DND-41 (cell line): ENCODE results near the gene DCAF11.

ENCODE experiments used
- CTCF ChIP-seq: IDR thresholded peaks from 2 replicates; pipeline ENCODE4 v1.5.1; 2012; ENCODE audit warnings: borderline replicate concordance, low read length, moderate library complexity, mild to moderate bottlenecking; ENCODE audit not compliant: poor library complexity, severe bottlenecking; ENCODE audit errors: extremely low read depth
- EZH2 ChIP-seq: IDR thresholded peaks from 3 replicates; pipeline ENCODE4 v1.6.1; 2012; ENCODE audit warnings: borderline replicate concordance, low read depth, mild to moderate bottlenecking, moderate library complexity, low read length, inconsistent platforms; ENCODE audit not compliant: severe bottlenecking

DNA sequence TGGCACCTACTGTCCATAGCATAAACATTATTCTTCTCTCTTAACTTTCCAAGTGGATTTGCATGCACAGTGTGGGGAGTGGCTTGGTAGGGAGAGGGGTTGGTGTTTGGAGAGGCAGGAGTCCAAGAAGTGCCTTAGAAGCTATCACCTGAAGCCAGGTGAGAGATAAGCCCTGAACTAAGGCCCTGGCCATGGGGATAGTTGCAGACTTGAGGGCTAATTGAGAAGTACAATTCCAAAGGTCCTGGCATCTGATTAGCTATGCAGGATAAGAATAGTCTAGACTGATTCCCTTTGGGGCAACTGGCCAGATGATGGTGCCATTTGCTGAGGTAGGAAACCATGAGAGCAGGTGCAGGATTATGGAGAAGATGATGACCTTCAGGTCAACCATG lies 22.5 kb upstream of the DCAF11 start:
- TF ChIP-seq CTCF (no peak), EZH2 (no peak)
